Tibial nerve (tissue), 4 donors: ENCODE data around the gene CCR4.

Source experiments
- CTCF ChIP-seq, 5 experiments: fragments of 200-600 bp in 3 of 5; fragments of 450-650 bp in 2 of 5; sonication (generic) in 3 of 5; IDR thresholded peaks; one replicate each; pipeline ENCODE4 v1.5.1; 2016 to 2019; ENCODE audit warnings: antibody characterized with exemption in 5 of 5, mild to moderate bottlenecking in 3 of 5, moderate library complexity in 2 of 5
- EP300 ChIP-seq, 2 donors: sonication (generic); formaldehyde crosslinking; IDR thresholded peaks; one replicate each; pipeline ENCODE4 v1.6.1; 2017; ENCODE audit warnings: antibody characterized with exemption in 2 of 2, mild to moderate bottlenecking in 1 of 2
- POLR2A ChIP-seq, 2 donors: fragments of 450-650 bp; IDR thresholded peaks; one replicate each; pipeline ENCODE4 v1.6.1; 2017; ENCODE audit warnings: antibody characterized with exemption in 2 of 2, mild to moderate bottlenecking in 2 of 2, moderate library complexity in 2 of 2

GRCh38 chr3:32946973-32947788 lies 4.3 kb upstream of the CCR4 start:
- TF ChIP-seq CTCF (IDR thresholded peaks at IDR 0.05) (no peak), EP300 (IDR thresholded peaks at IDR 0.05) (no peak), POLR2A (IDR thresholded peaks at IDR 0.05) (no peak)
